Stimulated activated CD4-positive, alpha-beta T cell treated with anti-CD3 and anti-CD28 coated beads, TNF-alpha, amount 100 ng/mL, for 24 hours (primary cell): ENCODE results near the gene BOK.

Experiments used
- DNase-seq, 3 experiments: peaks; one replicate each; pipeline ENCODE4 v3.0.0-alpha.2; 2020; ENCODE audit warnings: low read depth in 3 of 3

BOK gene

DNA sequence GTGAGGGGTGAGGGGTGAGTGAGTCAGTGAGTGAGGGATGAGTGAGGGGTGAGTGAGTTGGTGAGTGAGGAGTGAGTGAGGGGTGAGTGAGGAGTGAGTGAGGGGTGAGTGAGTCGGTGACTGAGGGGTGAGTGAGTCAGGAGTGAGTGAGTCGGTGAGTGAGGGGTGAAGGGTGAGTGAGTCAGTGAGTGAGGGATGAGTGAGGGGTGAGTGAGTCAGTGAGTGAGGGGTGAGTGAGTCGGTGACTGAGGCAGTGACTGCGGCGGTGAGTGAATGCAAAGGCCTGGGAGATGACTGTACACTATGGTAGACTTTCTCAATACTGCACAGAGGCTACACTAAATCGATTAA is 61.8 kb downstream of the BOK start:
- DNase-seq: peak in 2 of 3 experiments; percentile 46 to 63
